CD4-positive, CD25-positive, alpha-beta regulatory T cell (primary cell): ENCODE results near the gene GJC2. TPM values are rescaled to one million over a fixed set of nuclear protein-coding genes. Genes with fewer than 3 reads are reported as not detected.

Experiments used
- ATAC-seq, 2 donors: fragments of 150-1000 bp; cut with Tn5 transposase; one replicate each; pipeline ENCODE4 v1.10.0; 2021; ENCODE audit warnings: low read depth in 2 of 2, moderate number of reproducible peaks in 2 of 2, moderate library complexity in 1 of 2
- DNase-seq, 3 donors: peaks; one replicate each; pipeline versions ENCODE4 v3.0.0 to v3.0.0-alpha.2; 2012 to 2022; ENCODE audit warnings: mixed read lengths in 1 of 3
- H3K27ac ChIP-seq: one replicate; pipeline ENCODE4 v1.7.0; 2013; ENCODE audit warnings: mild to moderate bottlenecking, low read length; ENCODE audit not compliant: insufficient read depth, poor library complexity, severe bottlenecking
- H3K27me3 ChIP-seq: one replicate; pipeline ENCODE4 v1.7.0; 2013; ENCODE audit warnings: low read length; ENCODE audit not compliant: control insufficient read depth, insufficient read depth
- H3K36me3 ChIP-seq: one replicate; pipeline ENCODE4 v1.7.0; 2013; ENCODE audit warnings: mild to moderate bottlenecking, low read length, moderate library complexity; ENCODE audit not compliant: control insufficient read depth, insufficient read depth
- H3K4me1 ChIP-seq: 2 replicates; pipeline ENCODE4 v1.7.0; 2013; ENCODE audit warnings: mild to moderate bottlenecking, low read length; ENCODE audit not compliant: insufficient read depth, control insufficient read depth, poor library complexity, severe bottlenecking
- H3K4me3 ChIP-seq: one replicate; pipeline ENCODE4 v1.7.0; 2013; ENCODE audit warnings: low read depth, mild to moderate bottlenecking, low read length, moderate library complexity
- H3K9me3 ChIP-seq, 2 experiments: 1 replicate in 1 of 2; 2 replicates in 1 of 2; pipeline ENCODE4 v1.7.0; 2013; ENCODE audit warnings: low read length in 2 of 2, mild to moderate bottlenecking in 1 of 2, moderate library complexity in 1 of 2; ENCODE audit not compliant: control insufficient read depth in 2 of 2
- H3K27ac Mint-ChIP-seq, 3 donors: one replicate each; pipeline ENCODE4 v1.8.0; 2020 to 2022; ENCODE audit warnings: mild to moderate bottlenecking in 3 of 3, mixed read lengths in 3 of 3, moderate library complexity in 2 of 3
- H3K27me3 Mint-ChIP-seq: one replicate; pipeline ENCODE4 v1.8.0; 2022; ENCODE audit warnings: mild to moderate bottlenecking, mixed read lengths
- H3K36me3 Mint-ChIP-seq: one replicate; pipeline ENCODE4 v1.8.0; 2020; ENCODE audit warnings: mixed read lengths
- H3K4me1 Mint-ChIP-seq, 4 donors: one replicate each; pipeline ENCODE4 v1.8.0; 2020 to 2022; ENCODE audit warnings: mixed read lengths in 4 of 4, mild to moderate bottlenecking in 1 of 4
- H3K4me3 Mint-ChIP-seq, 4 donors: one replicate each; pipeline ENCODE4 v1.8.0; 2020 to 2022; ENCODE audit warnings: mild to moderate bottlenecking in 4 of 4, mixed read lengths in 4 of 4, moderate library complexity in 3 of 4
- H3K9me3 Mint-ChIP-seq, 7 donors: one replicate each; pipeline ENCODE4 v1.8.0; 2020 to 2022; ENCODE audit warnings: mixed read lengths in 7 of 7, mild to moderate bottlenecking in 3 of 7, moderate library complexity in 2 of 7
- polyA plus RNA-seq, 4 donors: library from polyadenylated mRNA; unstranded; fragments of 300-500 nt; fragmentation: Illumina TruSeq; gene quantifications; one replicate each; pipeline ENCODE4 v1.2.3, GENCODE V29; 2021
- total RNA-seq: library from RNA; stranded (reverse); gene quantifications from one replicate; pipeline ENCODE4 v1.2.3, GENCODE V29; 2022

The GJC2 gene
- total and polyA plus RNA-seq, 5 donors from 2014 or later: 2.8 TPM; not detected in 4

- H3K4me3 ChIP-seq: no peak overlapping the region
- Mint-ChIP-seq H3K36me3 (no peaks in the 10 kb centered on the region), H3K27ac (no peak overlapping the region), H3K9me3 (no peaks in the 10 kb centered on the region), H3K27me3 (no peaks in the 10 kb centered on the region), H3K4me3 (no peak overlapping the region), H3K4me1 (peaks cover 0 to 5% (median 0%) of the 10 kb centered on the region in 4 donors)
- no peaks in the 10 kb centered on the region for H3K4me1 ChIP-seq
- H3K36me3 ChIP-seq: no peaks in the 10 kb centered on the region
- ATAC-seq (no peak), DNase-seq (no peak)
- H3K9me3 ChIP-seq: no peaks in the 10 kb centered on the region
- no peaks in the 10 kb centered on the region for H3K27me3 ChIP-seq
- H3K27ac ChIP-seq: no peak overlapping the region
Observed at GRCh38 chr1:228206582-228207351, 57.0 kb downstream of the GJC2 start.

- no peak overlapping the region for H3K27ac Mint-ChIP-seq
- no peak for ATAC-seq
- no peaks in the 10 kb centered on the region for H3K9me3 Mint-ChIP-seq
- no peak overlapping the region for H3K4me3 Mint-ChIP-seq
- H3K27ac ChIP-seq: no peak overlapping the region
- H3K27me3 ChIP-seq: no peaks in the 10 kb centered on the region
- no peaks in the 10 kb centered on the region for H3K27me3 Mint-ChIP-seq
- no peaks in the 10 kb centered on the region for H3K36me3 ChIP-seq
- no peaks in the 10 kb centered on the region for H3K36me3 Mint-ChIP-seq
- H3K4me3 ChIP-seq: no peak overlapping the region
- H3K9me3 ChIP-seq: no peaks in the 10 kb centered on the region
- no peak for DNase-seq
- peaks cover 0 to 5% (median 0%) of the 10 kb centered on the region in 4 donors for H3K4me1 Mint-ChIP-seq
- H3K4me1 ChIP-seq: peaks cover 1% of the 10 kb centered on the region
Observed at GRCh38 chr1:228207381-228207810, 57.7 kb downstream of the GJC2 start.

GRCh38 chr1:228207851-228208821 is 58.4 kb downstream of the GJC2 start, which contains the start of gene OBSCN:
TSS of gene OBSCN (plus strand) at chr1:228208044. CDS start at chr1:228211784, 3,740 bp downstream.
- ATAC-seq: no peak
- H3K4me1 Mint-ChIP-seq: peaks cover 0 to 5% (median under 1%) of the 10 kb centered on the region in 4 donors
- no peaks in the 10 kb centered on the region for H3K27me3 ChIP-seq
- H3K4me3 ChIP-seq: no peak within 1 kb of the TSS
- no peaks in the 10 kb centered on the region for H3K36me3 Mint-ChIP-seq
- no peak within 1 kb of the TSS for H3K4me3 Mint-ChIP-seq
- H3K4me1 ChIP-seq: peaks cover 9% of the 10 kb centered on the region
- H3K9me3 ChIP-seq: no peaks in the 10 kb centered on the region
- no peaks in the 10 kb centered on the region for H3K9me3 Mint-ChIP-seq
- no peak within 1 kb of the TSS for H3K27ac ChIP-seq
- DNase-seq: no peak
- H3K27ac Mint-ChIP-seq: peak within 1 kb of the TSS in 1 of 3 donors; percentile 26
- no peaks in the 10 kb centered on the region for H3K27me3 Mint-ChIP-seq
- H3K36me3 ChIP-seq: no peaks in the 10 kb centered on the region

GRCh38 chr1:228208831-228209551 is 59.3 kb downstream of the GJC2 start:
- Mint-ChIP-seq H3K4me1 (peaks cover 0 to 7% (median 3%) of the 10 kb centered on the region in 4 donors), H3K36me3 (no peaks in the 10 kb centered on the region), H3K4me3 (peak overlapping the region in 1 of 4 donors; percentile 22), H3K27ac (no peak overlapping the region), H3K27me3 (no peaks in the 10 kb centered on the region), H3K9me3 (no peaks in the 10 kb centered on the region)
- H3K9me3 ChIP-seq: no peaks in the 10 kb centered on the region
- no peak overlapping the region for H3K27ac ChIP-seq
- DNase-seq (no peak), ATAC-seq (no peak)
- H3K4me3 ChIP-seq: no peak overlapping the region
- H3K4me1 ChIP-seq: peaks cover 15% of the 10 kb centered on the region
- H3K36me3 ChIP-seq: no peaks in the 10 kb centered on the region
- H3K27me3 ChIP-seq: no peaks in the 10 kb centered on the region

Other genes starting within 250 kb of the GJC2 start
- gene WNT9A, start 202.0 kb upstream of the GJC2 start, total RNA-seq: 0.20 TPM
- not detected for gene WNT9A, start 202.0 kb upstream of the GJC2 start, polyA plus RNA-seq
- gene WNT3A, start 142.9 kb upstream of the GJC2 start, total RNA-seq: not detected
- gene WNT3A, start 142.9 kb upstream of the GJC2 start, polyA plus RNA-seq: not detected
- gene ARF1, start 67.2 kb upstream of the GJC2 start, total RNA-seq: 335 TPM
- 100 to 1,000 TPM; 445 to 517 (median 481) TPM for gene ARF1, start 67.2 kb upstream of the GJC2 start, polyA plus RNA-seq
- gene C1orf35, start 46.6 kb upstream of the GJC2 start, total RNA-seq: 23.5 TPM
- 10 to 100 TPM; 18.0 to 24.0 (median 21.2) TPM for gene C1orf35, start 46.6 kb upstream of the GJC2 start, polyA plus RNA-seq
- 62.5 TPM for gene MRPL55, start 40.6 kb upstream of the GJC2 start, total RNA-seq
- gene MRPL55, start 40.6 kb upstream of the GJC2 start, polyA plus RNA-seq: 100 to 1,000 TPM; 126 to 163 (median 143) TPM
- gene GUK1, start 9.7 kb upstream of the GJC2 start, total RNA-seq: 270 TPM
- 100 to 1,000 TPM; 329 to 413 (median 371) TPM for gene GUK1, start 9.7 kb upstream of the GJC2 start, polyA plus RNA-seq
- 17.0 TPM for gene IBA57, start 15.9 kb downstream of the GJC2 start, total RNA-seq
- gene IBA57, start 15.9 kb downstream of the GJC2 start, polyA plus RNA-seq: 1 to 10 TPM; 2.0 to 5.5 (median 4.0) TPM
- gene OBSCN, start 58.1 kb downstream of the GJC2 start, total RNA-seq: 57.1 TPM
- gene OBSCN, start 58.1 kb downstream of the GJC2 start, polyA plus RNA-seq: 1 to 10 TPM in 3 of 4 donors, under 1 TPM in 1; 0.13 to 1.2 (median 1.1) TPM